Dermis blood vessel endothelial cell (primary cell): Measurements from ENCODE around the gene RANBP9. TPM values are rescaled to one million over a fixed set of nuclear protein-coding genes. Genes with fewer than 3 reads are reported as not detected.
A peak's percentile ranks its signal among the peaks of the same experiment; 100 is the strongest.

Source experiments
- DNase-seq: peaks from one replicate; pipeline ENCODE4 v3.0.0; 2010
- total RNA-seq: library from RNA; depleted of rRNA; stranded (reverse); fragments of >200 nt; gene quantifications from 2 replicates; pipeline ENCODE4 v1.2.3, GENCODE V29; 2014

RANBP9 gene
- total RNA-seq, 1 donor from 2014 or later, result 23.3 TPM

GRCh38 chr6:13648850-13649249 is 62.8 kb downstream of the RANBP9 start:
- no peak for DNase-seq

- DNase-seq, result no peak
Measured at GRCh38 chr6:13643125-13643524, 68.5 kb downstream of the RANBP9 start.

- no peak for DNase-seq
Measured at GRCh38 chr6:13641315-13641714, 70.3 kb downstream of the RANBP9 start.

- DNase-seq, result no peak
Measured at GRCh38 chr6:13638626-13639025, 73.0 kb downstream of the RANBP9 start.

- no peak for DNase-seq
Measured at GRCh38 chr6:13638014-13638413, 73.6 kb downstream of the RANBP9 start.

GRCh38 chr6:13635948-13636658 is 75.5 kb downstream of the RANBP9 start:
- peak; percentile 71 for DNase-seq

GRCh38 chr6:13633343-13633742 is 78.3 kb downstream of the RANBP9 start:
- no peak for DNase-seq

GRCh38 chr6:13630499-13630898 is 81.1 kb downstream of the RANBP9 start:
- DNase-seq, result no peak

- DNase-seq, result peak; percentile 19
Measured at GRCh38 chr6:13629459-13630116, 82.0 kb downstream of the RANBP9 start.

- peak; percentile 63 for DNase-seq
Measured at GRCh38 chr6:13624871-13625288, 86.8 kb downstream of the RANBP9 start.

- no peak for DNase-seq
Measured at GRCh38 chr6:13617066-13617465, 94.6 kb downstream of the RANBP9 start.

GRCh38 chr6:13615792-13616120 is 95.9 kb downstream of the RANBP9 start:
- peak; percentile 46 for DNase-seq

GRCh38 chr6:13614926-13615791 is 96.5 kb downstream of the RANBP9 start, which contains the start of gene NOL7:
TSS of gene NOL7 (plus strand) at chr6:13615335. CDS start at chr6:13615359, 24 bp downstream.
- DNase-seq, result peak; percentile 99

GRCh38 chr6:13614126-13614925 is 97.3 kb downstream of the RANBP9 start:
- DNase-seq, result peak; percentile 62

- DNase-seq, result no peak
Measured at GRCh38 chr6:13613029-13613594, 98.5 kb downstream of the RANBP9 start.

- DNase-seq, result no peak
Measured at GRCh38 chr6:13611715-13612114, 99.9 kb downstream of the RANBP9 start.

- DNase-seq, result no peak
Measured at GRCh38 chr6:13605634-13606033, 106.0 kb downstream of the RANBP9 start.

GRCh38 chr6:13604546-13605416 is 106.9 kb downstream of the RANBP9 start:
- DNase-seq, result no peak

GRCh38 chr6:13604135-13604534 is 107.5 kb downstream of the RANBP9 start:
- no peak for DNase-seq

GRCh38 chr6:13600036-13600435 is 111.6 kb downstream of the RANBP9 start:
- no peak for DNase-seq

- DNase-seq, result no peak
Measured at GRCh38 chr6:13597073-13597472, 114.6 kb downstream of the RANBP9 start.
